ENCODE data around the gene MED12L. TPM values are rescaled to one million over a fixed set of nuclear protein-coding genes. Genes with fewer than 3 reads are reported as not detected.
"Not testable (repeated sequence)": the region's sequence is repeated elsewhere in the genome, so short reads cannot be mapped to it uniquely, and the experiment has no call there.

The MED12L gene
- total and polyA plus RNA-seq, 12 donors = 0.03 to 4.5 (median 0.71) TPM

DNA sequence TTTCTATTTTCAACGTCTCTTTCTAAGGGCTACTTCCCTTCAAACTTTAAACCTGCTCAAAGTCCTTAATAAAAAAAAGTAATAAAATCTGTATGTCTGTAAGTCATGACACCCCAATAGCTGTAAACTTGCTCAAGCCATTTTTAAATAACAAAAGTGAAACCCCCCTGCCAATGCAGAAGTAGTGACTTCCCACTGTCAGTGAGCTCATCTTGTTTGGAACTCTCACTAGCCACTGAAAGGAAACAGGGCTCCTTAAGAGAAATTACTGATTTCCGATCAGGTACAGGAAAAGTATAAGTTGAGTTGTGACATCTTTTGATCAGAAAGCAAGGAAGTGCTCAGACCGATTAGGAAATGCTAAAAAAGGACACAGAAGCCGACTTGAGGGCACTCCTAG, 145.2 kb downstream of the MED12L start:
- Histone ChIP-seq H3K4me1 (peaks cover 0 to 50% (median 19%) of the 10 kb centered on the region in 9 donors), H3K36me3 (no peaks in the 10 kb centered on the region), H3K9me3 (no peaks in the 10 kb centered on the region), H3K27me3 (no peaks in the 10 kb centered on the region), H3K27ac (peak overlapping the region in 6 of 10 donors; percentile 15 to 77 (median 47)), H3K4me3 (peak overlapping the region in 1 of 10 donors; percentile 20)
- intact Hi-C loops (cut with DNase I) = loop anchor here in 1 of 10 donors (5.0 kb wide), 1 partner anchor 52 kb away; no protein-coding TSS in a partner anchor
- WGBS, 2 donors = 49 to 51% methylated on average over 4 of the region's 4 CpGs
- DNase-seq (no peak), ATAC-seq (no peak)
- TF ChIP-seq, protein P1, sequence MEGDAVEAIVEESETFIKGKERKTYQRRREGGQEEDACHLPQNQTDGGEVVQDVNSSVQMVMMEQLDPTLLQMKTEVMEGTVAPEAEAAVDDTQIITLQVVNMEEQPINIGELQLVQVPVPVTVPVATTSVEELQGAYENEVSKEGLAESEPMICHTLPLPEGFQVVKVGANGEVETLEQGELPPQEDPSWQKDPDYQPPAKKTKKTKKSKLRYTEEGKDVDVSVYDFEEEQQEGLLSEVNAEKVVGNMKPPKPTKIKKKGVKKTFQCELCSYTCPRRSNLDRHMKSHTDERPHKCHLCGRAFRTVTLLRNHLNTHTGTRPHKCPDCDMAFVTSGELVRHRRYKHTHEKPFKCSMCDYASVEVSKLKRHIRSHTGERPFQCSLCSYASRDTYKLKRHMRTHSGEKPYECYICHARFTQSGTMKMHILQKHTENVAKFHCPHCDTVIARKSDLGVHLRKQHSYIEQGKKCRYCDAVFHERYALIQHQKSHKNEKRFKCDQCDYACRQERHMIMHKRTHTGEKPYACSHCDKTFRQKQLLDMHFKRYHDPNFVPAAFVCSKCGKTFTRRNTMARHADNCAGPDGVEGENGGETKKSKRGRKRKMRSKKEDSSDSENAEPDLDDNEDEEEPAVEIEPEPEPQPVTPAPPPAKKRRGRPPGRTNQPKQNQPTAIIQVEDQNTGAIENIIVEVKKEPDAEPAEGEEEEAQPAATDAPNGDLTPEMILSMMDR (IDR thresholded peaks at IDR 0.05) = no peak

DNA sequence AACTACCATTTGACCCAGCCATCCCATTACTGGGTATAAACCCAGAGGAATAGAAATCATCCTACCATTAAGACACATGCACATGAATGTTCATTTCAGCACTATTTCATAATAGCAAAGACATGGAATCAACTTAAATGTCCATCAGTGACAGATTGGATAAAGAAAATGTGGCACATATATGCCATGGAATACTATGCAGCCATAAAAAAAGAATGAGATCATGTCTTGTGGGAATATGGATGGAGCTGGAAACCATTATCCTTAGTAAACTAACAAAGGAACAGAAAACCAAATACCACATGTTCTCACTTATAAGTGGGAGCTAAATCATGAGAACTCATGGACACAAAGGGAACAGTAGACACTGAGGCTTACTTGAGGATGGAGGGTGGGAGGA, 146.9 kb downstream of the MED12L start:
- not testable (repeated sequence) for DNase-seq, H3K4me3 ChIP-seq, H3K36me3 ChIP-seq, H3K27ac ChIP-seq, H3K27me3 ChIP-seq, ATAC-seq, H3K9me3 ChIP-seq
- peaks cover 0 to 38% (median 18%) of the 10 kb centered on the region in 9 donors for H3K4me1 ChIP-seq
- intact Hi-C loops (cut with DNase I) = loop anchor here in 1 of 10 donors (5.0 kb wide), 1 partner anchor 50 kb away; no protein-coding TSS in a partner anchor

DNA sequence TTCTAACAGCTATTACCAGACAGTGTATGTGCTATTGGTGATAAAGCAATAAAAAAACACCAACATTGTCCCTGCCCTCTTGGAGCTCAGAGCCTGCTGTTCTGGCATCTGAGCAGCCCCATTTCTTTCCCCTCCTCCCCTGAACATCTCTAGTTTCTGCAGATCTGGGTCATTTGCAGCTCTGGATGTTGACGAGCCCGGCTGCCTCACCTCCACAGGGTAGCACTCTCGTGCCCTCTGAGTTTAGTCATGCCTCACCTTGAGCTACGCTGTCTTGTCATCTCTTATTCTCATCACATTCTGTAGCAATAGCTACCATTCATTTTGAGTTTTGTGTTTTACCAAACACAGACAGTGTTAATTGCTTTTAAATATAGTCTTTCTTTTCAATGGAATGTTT, 147.5 kb downstream of the MED12L start:
- ATAC-seq (no peak), DNase-seq (no peak)
- TF ChIP-seq, protein P1 (IDR thresholded peaks at IDR 0.05) = no peak
- Histone ChIP-seq H3K27me3 (no peaks in the 10 kb centered on the region), H3K36me3 (no peaks in the 10 kb centered on the region), H3K27ac (no peak overlapping the region), H3K4me3 (no peak overlapping the region), H3K9me3 (no peaks in the 10 kb centered on the region), H3K4me1 (peaks cover 0 to 33% (median 12%) of the 10 kb centered on the region in 9 donors)
- 85 to 95% methylated on average over 4 of the region's 4 CpGs for WGBS, 2 donors
- intact Hi-C loops (cut with DNase I) = loop anchor here in 1 of 10 donors (5.0 kb wide), 1 partner anchor 49 kb away; no protein-coding TSS in a partner anchor

DNA sequence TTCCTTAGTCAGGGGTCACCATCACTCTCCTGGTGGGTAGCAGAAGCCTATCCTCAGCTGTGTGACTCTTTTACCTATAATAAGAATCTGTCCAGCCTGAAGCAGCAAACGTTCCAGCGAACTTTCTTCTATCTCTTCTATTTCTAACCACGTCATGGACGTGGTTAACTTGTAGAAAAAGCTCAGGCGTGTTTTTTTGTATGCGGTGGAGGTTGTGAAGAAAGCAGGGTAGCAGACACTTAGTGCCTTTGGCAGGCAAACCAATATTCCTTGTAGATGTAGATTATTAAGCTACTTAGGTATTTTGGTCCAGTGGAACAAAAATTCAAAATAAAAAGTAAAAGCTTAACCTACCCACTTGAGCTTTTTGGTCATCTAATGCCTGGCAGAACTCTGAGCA, 149.4 kb downstream of the MED12L start:
- no peaks in the 10 kb centered on the region for H3K9me3 ChIP-seq
- no peaks in the 10 kb centered on the region for H3K27me3 ChIP-seq
- intact Hi-C loops (cut with DNase I) = loop anchor here in 1 of 10 donors (5.0 kb wide), 1 partner anchor 47 kb away; no protein-coding TSS in a partner anchor
- WGBS, 2 donors = 90 to 91% methylated on average over 6 of the region's 6 CpGs
- H3K4me3 ChIP-seq = no peak overlapping the region
- peaks cover 0 to 14% (median 0%) of the 10 kb centered on the region in 9 donors for H3K4me1 ChIP-seq
- H3K27ac ChIP-seq = no peak overlapping the region
- ATAC-seq (no peak), DNase-seq (no peak)
- no peaks in the 10 kb centered on the region for H3K36me3 ChIP-seq
- TF ChIP-seq, protein P1 (IDR thresholded peaks at IDR 0.05) = no peak

DNA sequence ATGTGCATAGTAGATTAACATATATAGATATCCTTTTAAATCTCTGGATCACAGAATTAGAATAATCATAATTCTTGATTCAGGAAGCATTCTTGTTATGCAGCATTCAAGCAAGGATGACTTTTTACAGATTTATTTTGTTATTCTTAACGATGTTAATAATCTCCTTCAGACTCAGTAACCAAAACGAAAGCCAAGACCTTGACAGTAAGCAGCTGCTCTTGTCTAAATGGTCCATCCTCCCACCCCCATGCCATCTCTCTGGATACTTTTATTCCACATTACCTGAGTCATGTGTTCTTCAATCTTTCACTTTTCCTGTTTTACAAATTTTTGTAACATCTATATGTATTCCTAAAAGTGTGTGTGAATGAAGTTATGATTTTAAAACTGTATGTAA, 150.9 kb downstream of the MED12L start:
- TF ChIP-seq, protein P1 (IDR thresholded peaks at IDR 0.05) = no peak
- no peak overlapping the region for H3K4me3 ChIP-seq
- WGBS, 2 donors = 56 to 66% methylated on average over 2 of the region's 2 CpGs
- H3K9me3 ChIP-seq = no peaks in the 10 kb centered on the region
- ATAC-seq = no peak
- H3K36me3 ChIP-seq = no peaks in the 10 kb centered on the region
- peaks cover 0 to 11% (median 0%) of the 10 kb centered on the region in 9 donors for H3K4me1 ChIP-seq
- peak overlapping the region in 1 of 10 donors; percentile 39 for H3K27ac ChIP-seq
- DNase-seq = no peak
- intact Hi-C loops (cut with DNase I) = no loop called here
- no peaks in the 10 kb centered on the region for H3K27me3 ChIP-seq

Measured in heart right ventricle (tissue), 16 donors.